B cell (primary cell): ENCODE results near the gene SCEL.

ENCODE experiments used
- CTCF ChIP-seq: fragments of 200-600 bp; IDR thresholded peaks from one replicate; pipeline ENCODE4 v1.8.0; 2022; ENCODE audit warnings: antibody characterized with exemption, mild to moderate bottlenecking
- EZH2 ChIP-seq: IDR thresholded peaks from 2 replicates; pipeline ENCODE4 v1.6.1; 2012; ENCODE audit warnings: borderline replicate concordance, low read depth, mild to moderate bottlenecking, moderate library complexity, low read length; ENCODE audit not compliant: insufficient read depth, poor library complexity, severe bottlenecking

- TF ChIP-seq CTCF (no peak), EZH2 (no peak)
These were observed 59.8 kb downstream of the SCEL start for GRCh38 chr13:77595166-77595810.
